Calu3 (cell line): ENCODE data around the gene FAM98C. TPM values are rescaled to one million over a fixed set of nuclear protein-coding genes. Genes with fewer than 3 reads are reported as not detected.
"Not testable (repeated sequence)": the region's sequence is repeated elsewhere in the genome, so short reads cannot be mapped to it uniquely, and the experiment has no call there.

Source experiments
- BruUV-seq: library from RNA; stranded (reverse); fragments of 400-500 nt; replicated peaks from 2 replicates; lab custom pipeline; 2021; lab: Mats Ljungman, UMichigan
- CTCF ChIA-PET: fragments of 300-600 bp; sonication (Branson Sonifier 250); formaldehyde crosslinking; loops from one replicate; lab custom pipeline; 2022; ENCODE audit warnings: antibody characterized with exemption; lab: Charles Lee
- DNase-seq: peaks from one replicate; pipeline ENCODE4 v3.0.0; 2022
- H3K27ac Mint-ChIP-seq: one replicate; pipeline ENCODE4 v1.8.0; 2022; ENCODE audit warnings: mixed read lengths; ENCODE audit not compliant: unreplicated experiment
- H3K27me3 Mint-ChIP-seq: one replicate; pipeline ENCODE4 v1.8.0; 2022; ENCODE audit warnings: mixed read lengths; ENCODE audit not compliant: unreplicated experiment
- H3K36me3 Mint-ChIP-seq: one replicate; pipeline ENCODE4 v1.8.0; 2022; ENCODE audit warnings: mild to moderate bottlenecking, moderate library complexity, mixed read lengths; ENCODE audit not compliant: insufficient read depth, unreplicated experiment
- H3K4me1 Mint-ChIP-seq: one replicate; pipeline ENCODE4 v1.8.0; 2022; ENCODE audit warnings: mild to moderate bottlenecking, low read depth, mixed read lengths; ENCODE audit not compliant: unreplicated experiment
- H3K4me3 Mint-ChIP-seq: one replicate; pipeline ENCODE4 v1.8.0; 2022; ENCODE audit warnings: mild to moderate bottlenecking, low read depth, moderate library complexity, mixed read lengths; ENCODE audit not compliant: unreplicated experiment
- H3K9me3 Mint-ChIP-seq: one replicate; pipeline ENCODE4 v1.8.0; 2022; ENCODE audit warnings: low read depth, mixed read lengths; ENCODE audit not compliant: unreplicated experiment
- CTCF ChIP-seq: fragments of 200-600 bp; IDR thresholded peaks from one replicate; pipeline ENCODE4 v1.8.0; 2022; ENCODE audit warnings: antibody characterized with exemption; ENCODE audit not compliant: unreplicated experiment
- intact Hi-C: fragments of 100-400 bp; cut with micrococcal nuclease; formaldehyde crosslinking; loops from one replicate; pipeline ENCODE4 v1.10.0; 2022; ENCODE audit not compliant: unreplicated experiment
- total RNA-seq: library from RNA; stranded (reverse); gene quantifications from 2 replicates; pipeline ENCODE4 v1.2.3, GENCODE V29; 2022

Gene FAM98C
- total RNA-seq, 1 experiment from 2014 or later = 31.4 TPM

- Mint-ChIP-seq H3K4me1 (peaks cover 11% of the 10 kb centered on the region), H3K9me3 (no peaks in the 10 kb centered on the region), H3K27me3 (peaks cover 63% of the 10 kb centered on the region), H3K36me3 (peaks cover 28% of the 10 kb centered on the region), H3K4me3 (peak overlapping the region; percentile 76), H3K27ac (peak overlapping the region; percentile 29)
- BruUV-seq = no TSS peak
- TF ChIP-seq CTCF = no peak
- intact Hi-C loops = no loop called here
- CTCF ChIA-PET = interaction anchor here (0.9 to 2.1 kb wide), 2 partner anchors 12 to 26 kb away, joined by 4 to 12 read pairs; partner anchors contain the start of genes CATSPERG and PSMD8
- peak; percentile 81 for DNase-seq
Measured at GRCh38 chr19:38362076-38362945, 40.6 kb upstream of the FAM98C start.

GRCh38 chr19:38362946-38363688 lies 39.8 kb upstream of the FAM98C start:
- not testable (repeated sequence) for BruUV-seq
- Mint-ChIP-seq H3K4me3 (peak overlapping the region; percentile 76), H3K36me3 (peaks cover 28% of the 10 kb centered on the region)

GRCh38 chr19:38367041-38367440 lies 35.9 kb upstream of the FAM98C start:
- no peak for DNase-seq
- no peak for TF ChIP-seq CTCF
- no peaks in the 10 kb centered on the region for H3K9me3 Mint-ChIP-seq
- BruUV-seq = no TSS peak
- peaks cover 6% of the 10 kb centered on the region for H3K36me3 Mint-ChIP-seq
- H3K27me3 Mint-ChIP-seq = peaks cover 60% of the 10 kb centered on the region
- CTCF ChIA-PET = no interaction called here
- H3K4me3 Mint-ChIP-seq = no peak overlapping the region
- no peak overlapping the region for H3K27ac Mint-ChIP-seq
- no peaks in the 10 kb centered on the region for H3K4me1 Mint-ChIP-seq
- intact Hi-C loops = no loop called here

More at GRCh38 chr19:38362946-38363688, 39.8 kb upstream of the FAM98C start:
- CTCF ChIA-PET = interaction anchor here (2.1 kb wide), 1 partner anchor 11 kb away, joined by 12 read pairs; the partner anchor contains the start of gene PSMD8
- H3K27ac Mint-ChIP-seq, H3K9me3 Mint-ChIP-seq, DNase-seq, intact Hi-C loops: not testable (repeated sequence)
- Mint-ChIP-seq H3K27me3 (peaks cover 63% of the 10 kb centered on the region), H3K4me1 (peaks cover 11% of the 10 kb centered on the region)

DNA sequence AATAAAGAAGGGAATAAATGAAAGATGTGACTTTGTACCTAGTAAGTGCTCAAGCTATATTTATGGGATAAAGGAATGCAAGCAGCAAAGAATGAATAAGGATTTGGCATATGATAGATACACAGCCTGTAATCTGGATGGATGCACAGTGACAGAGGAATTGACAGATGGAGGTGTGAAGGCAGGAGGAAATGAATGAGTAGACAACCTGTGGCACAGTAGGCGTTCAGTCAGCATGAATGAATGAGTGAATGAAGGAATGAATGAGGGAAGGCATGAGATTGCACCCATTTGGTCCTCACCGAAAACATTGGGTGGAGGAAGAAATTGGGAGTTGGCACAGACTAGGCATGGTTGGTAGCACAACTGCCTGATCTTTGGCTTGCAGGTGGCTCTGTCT lies 33.3 kb upstream of the FAM98C start:
- CTCF ChIA-PET = no interaction called here
- H3K36me3 Mint-ChIP-seq = peaks cover 7% of the 10 kb centered on the region
- no peak for DNase-seq
- TF ChIP-seq CTCF = no peak
- H3K27me3 Mint-ChIP-seq = peaks cover 62% of the 10 kb centered on the region
- intact Hi-C loops = no loop called here
- H3K9me3 Mint-ChIP-seq = no peaks in the 10 kb centered on the region
- no peaks in the 10 kb centered on the region for H3K4me1 Mint-ChIP-seq
- no peak overlapping the region for H3K4me3 Mint-ChIP-seq
- no TSS peak for BruUV-seq
- no peak overlapping the region for H3K27ac Mint-ChIP-seq
